Right lobe of liver (tissue), 4 donors: Measurements from ENCODE around the gene OLIG3.

ENCODE experiments used
- POLR2A ChIP-seq: fragments of 450-650 bp; IDR thresholded peaks from one replicate; pipeline ENCODE4 v1.6.1; 2017; ENCODE audit warnings: antibody characterized with exemption, mild to moderate bottlenecking
- TF ChIP-seq, protein P1 (sequence below), 4 donors: fragments of 200-600 bp in 3 of 4; fragments of 450-650 bp in 1 of 4; IDR thresholded peaks; one replicate each; pipeline versions ENCODE4 v1.5.1 to v1.8.0; 2016 to 2022; ENCODE audit warnings: antibody characterized with exemption in 4 of 4, mild to moderate bottlenecking in 2 of 4
- donor health status: DM: no; HTN: no; CAD: no.
- donor health status: DM: no; HTN: no; CAD: no.
- donor health status: DM: no; HTN: yes; CAD: no.

DNA sequence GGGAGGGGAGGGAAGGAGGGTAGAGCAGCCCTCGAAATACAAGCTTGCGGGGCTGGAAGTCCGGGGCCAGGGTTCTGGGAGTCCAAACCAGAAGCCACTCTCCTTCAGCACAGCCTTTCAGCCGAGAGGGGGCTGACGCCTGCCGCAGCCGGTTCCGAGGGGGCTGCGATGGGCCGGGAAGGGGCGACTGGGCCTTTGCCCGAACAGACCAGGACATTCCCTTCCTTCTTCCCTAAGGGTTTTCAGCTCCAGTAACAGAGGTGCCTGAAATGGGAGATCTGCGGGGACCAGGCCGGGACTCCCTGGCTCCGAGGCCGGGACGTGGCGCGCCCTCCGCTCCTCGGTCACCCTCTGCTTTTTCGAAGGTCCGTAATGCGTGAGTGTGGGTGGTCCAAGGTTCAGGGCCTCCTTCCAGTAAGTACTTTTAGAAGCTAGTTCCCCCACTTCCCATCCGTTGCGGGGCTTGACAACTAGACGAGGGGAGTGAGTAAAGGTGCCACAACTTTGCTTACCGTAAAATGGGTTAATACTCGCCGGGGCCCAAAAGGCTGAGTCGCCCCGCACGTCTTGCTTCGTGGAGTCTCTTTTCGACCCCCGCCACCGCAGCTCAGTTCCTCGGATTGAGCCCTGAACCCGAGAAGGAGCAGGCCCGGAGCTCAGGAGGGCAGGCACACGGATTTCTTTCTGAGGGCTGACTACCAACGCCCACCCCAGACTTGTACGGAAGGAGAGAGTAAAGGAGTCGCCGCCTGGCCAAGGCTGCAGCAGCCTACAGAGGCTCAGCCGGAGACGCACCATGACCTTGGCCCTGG lies 2.9 kb upstream of the OLIG3 start:
- TF ChIP-seq, protein P1, sequence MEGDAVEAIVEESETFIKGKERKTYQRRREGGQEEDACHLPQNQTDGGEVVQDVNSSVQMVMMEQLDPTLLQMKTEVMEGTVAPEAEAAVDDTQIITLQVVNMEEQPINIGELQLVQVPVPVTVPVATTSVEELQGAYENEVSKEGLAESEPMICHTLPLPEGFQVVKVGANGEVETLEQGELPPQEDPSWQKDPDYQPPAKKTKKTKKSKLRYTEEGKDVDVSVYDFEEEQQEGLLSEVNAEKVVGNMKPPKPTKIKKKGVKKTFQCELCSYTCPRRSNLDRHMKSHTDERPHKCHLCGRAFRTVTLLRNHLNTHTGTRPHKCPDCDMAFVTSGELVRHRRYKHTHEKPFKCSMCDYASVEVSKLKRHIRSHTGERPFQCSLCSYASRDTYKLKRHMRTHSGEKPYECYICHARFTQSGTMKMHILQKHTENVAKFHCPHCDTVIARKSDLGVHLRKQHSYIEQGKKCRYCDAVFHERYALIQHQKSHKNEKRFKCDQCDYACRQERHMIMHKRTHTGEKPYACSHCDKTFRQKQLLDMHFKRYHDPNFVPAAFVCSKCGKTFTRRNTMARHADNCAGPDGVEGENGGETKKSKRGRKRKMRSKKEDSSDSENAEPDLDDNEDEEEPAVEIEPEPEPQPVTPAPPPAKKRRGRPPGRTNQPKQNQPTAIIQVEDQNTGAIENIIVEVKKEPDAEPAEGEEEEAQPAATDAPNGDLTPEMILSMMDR (IDR thresholded peaks at IDR 0.05): no peak
- TF ChIP-seq POLR2A: no peak
